Endodermal cell (in vitro differentiated cells): ENCODE results near the gene HNF1B. TPM values are rescaled to one million over a fixed set of nuclear protein-coding genes. Genes with fewer than 3 reads are reported as not detected.

Experiments
- DNase-seq: peaks from one replicate; pipeline ENCODE4 v3.0.0-alpha.2; 2017
- H3K27ac ChIP-seq: 2 replicates; pipeline ENCODE4 v1.5.1; 2013; ENCODE audit warnings: mild to moderate bottlenecking, low read depth, low read length, moderate library complexity
- H3K27me3 ChIP-seq: 2 replicates; pipeline ENCODE4 v1.6.1; 2013; ENCODE audit warnings: mild to moderate bottlenecking, low read length, moderate library complexity; ENCODE audit not compliant: insufficient read depth, control insufficient read depth, poor library complexity, severe bottlenecking
- H3K36me3 ChIP-seq: 2 replicates; pipeline ENCODE4 v1.7.0; 2013; ENCODE audit warnings: mild to moderate bottlenecking, low read length, moderate library complexity; ENCODE audit not compliant: control insufficient read depth, insufficient read depth
- H3K4me1 ChIP-seq: one replicate; pipeline ENCODE4 v1.7.0; 2013; ENCODE audit warnings: low read length; ENCODE audit not compliant: control insufficient read depth, insufficient read depth
- H3K4me3 ChIP-seq: 2 replicates; pipeline ENCODE4 v1.5.1; 2013; ENCODE audit warnings: mild to moderate bottlenecking, low read length, moderate library complexity
- H3K9ac ChIP-seq: 2 replicates; pipeline ENCODE4 v1.6.1; 2013; ENCODE audit warnings: mild to moderate bottlenecking, low read length, moderate library complexity; ENCODE audit not compliant: poor library complexity, severe bottlenecking; ENCODE audit errors: extremely low read depth
- H3K9me3 ChIP-seq: 2 replicates; pipeline ENCODE4 v1.6.1; 2013; ENCODE audit warnings: mild to moderate bottlenecking, low read length, moderate library complexity; ENCODE audit not compliant: control insufficient read depth
- H3K27ac Mint-ChIP-seq: 2 replicates; pipeline ENCODE4 v1.8.0; 2020; ENCODE audit warnings: mixed read lengths
- H3K27me3 Mint-ChIP-seq: 2 replicates; pipeline ENCODE4 v1.8.0; 2021; ENCODE audit warnings: mild to moderate bottlenecking, mixed read lengths; ENCODE audit not compliant: insufficient read depth
- H3K36me3 Mint-ChIP-seq: 2 replicates; pipeline ENCODE4 v1.8.0; 2020; ENCODE audit warnings: low read depth, mixed read lengths
- H3K4me1 Mint-ChIP-seq: 2 replicates; pipeline ENCODE4 v1.8.0; 2020; ENCODE audit warnings: mixed read lengths
- H3K4me3 Mint-ChIP-seq: 2 replicates; pipeline ENCODE4 v1.8.0; 2020; ENCODE audit warnings: mild to moderate bottlenecking, moderate library complexity, mixed read lengths
- H3K9me3 Mint-ChIP-seq: 2 replicates; pipeline ENCODE4 v1.8.0; 2020; ENCODE audit warnings: mild to moderate bottlenecking, mixed read lengths
- WGBS, 2 experiments: methylation state at CpG; one replicate each; pipeline versions ENCODE4 v1.1.5 to v1.1.7; 2013; ENCODE audit warnings: missing lambda C conversion rate in 2 of 2, mixed read lengths in 1 of 2; ENCODE audit not compliant: insufficient coverage in 1 of 2, insufficient read length in 1 of 2; 5-methylcytosine and 5-hydroxymethylcytosine counted together
- total RNA-seq, 2 donors: library from RNA; stranded (reverse); fragmentation: NEBNext Ultra II Directional in 1 of 2; extraction: Animal tissue kit (Norgen Biotek cat#: 25700) in 1 of 2; gene quantifications; 2 replicates in 1 of 2; 3 replicates in 1 of 2; pipeline ENCODE4 v1.2.1, GENCODE V29; 2021
- TF ChIP-seq, protein P1 (sequence below): fragments of 200-600 bp; sonication (generic); conservative IDR thresholded peaks from 2 replicates; pipeline ENCODE4 v1.5.0; 2021; ENCODE audit warnings: antibody characterized with exemption, mild to moderate bottlenecking

HNF1B gene
- total RNA-seq, 2 donors from 2014 or later, result 39.7 to 42.7 TPM

DNA sequence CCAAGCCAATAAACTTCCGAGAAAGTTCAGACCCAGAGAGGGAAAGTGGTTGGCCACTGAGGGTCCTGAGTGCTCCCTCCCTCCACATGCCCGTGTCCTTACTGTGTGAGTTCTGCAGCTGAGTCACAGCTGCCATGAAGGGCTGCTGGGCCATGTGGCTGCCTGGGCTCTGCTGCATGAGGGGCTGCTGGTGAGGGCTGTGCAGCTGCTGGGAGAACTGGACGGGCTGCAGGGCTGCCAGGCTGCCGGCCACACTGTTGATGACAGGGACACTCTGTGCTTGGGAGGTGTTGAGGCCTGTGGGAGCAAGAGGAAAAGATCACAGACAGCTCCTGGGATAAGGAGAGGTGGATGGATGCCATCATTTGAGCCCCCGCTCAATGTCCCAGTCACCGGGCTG, 44.0 kb downstream of the HNF1B start:
- Histone ChIP-seq H3K4me3 (no peak overlapping the region), H3K9ac (no peak overlapping the region), H3K27ac (no peak overlapping the region), H3K9me3 (peaks cover 8% of the 10 kb centered on the region), H3K4me1 (peaks cover 16% of the 10 kb centered on the region), H3K36me3 (peaks cover 92% of the 10 kb centered on the region), H3K27me3 (no peaks in the 10 kb centered on the region)
- no peak overlapping the region for H3K4me3 Mint-ChIP-seq
- TF ChIP-seq, protein P1, sequence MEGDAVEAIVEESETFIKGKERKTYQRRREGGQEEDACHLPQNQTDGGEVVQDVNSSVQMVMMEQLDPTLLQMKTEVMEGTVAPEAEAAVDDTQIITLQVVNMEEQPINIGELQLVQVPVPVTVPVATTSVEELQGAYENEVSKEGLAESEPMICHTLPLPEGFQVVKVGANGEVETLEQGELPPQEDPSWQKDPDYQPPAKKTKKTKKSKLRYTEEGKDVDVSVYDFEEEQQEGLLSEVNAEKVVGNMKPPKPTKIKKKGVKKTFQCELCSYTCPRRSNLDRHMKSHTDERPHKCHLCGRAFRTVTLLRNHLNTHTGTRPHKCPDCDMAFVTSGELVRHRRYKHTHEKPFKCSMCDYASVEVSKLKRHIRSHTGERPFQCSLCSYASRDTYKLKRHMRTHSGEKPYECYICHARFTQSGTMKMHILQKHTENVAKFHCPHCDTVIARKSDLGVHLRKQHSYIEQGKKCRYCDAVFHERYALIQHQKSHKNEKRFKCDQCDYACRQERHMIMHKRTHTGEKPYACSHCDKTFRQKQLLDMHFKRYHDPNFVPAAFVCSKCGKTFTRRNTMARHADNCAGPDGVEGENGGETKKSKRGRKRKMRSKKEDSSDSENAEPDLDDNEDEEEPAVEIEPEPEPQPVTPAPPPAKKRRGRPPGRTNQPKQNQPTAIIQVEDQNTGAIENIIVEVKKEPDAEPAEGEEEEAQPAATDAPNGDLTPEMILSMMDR, result no peak
- no peak for DNase-seq
- WGBS, 2 experiments, result 89 to 100% methylated on average over 3 to 6 of the region's 6 CpGs
- peaks cover 21% of the 10 kb centered on the region for H3K4me1 Mint-ChIP-seq
- H3K9me3 Mint-ChIP-seq, result peaks cover 4% of the 10 kb centered on the region
- peaks cover 2% of the 10 kb centered on the region for H3K27me3 Mint-ChIP-seq
- H3K27ac Mint-ChIP-seq, result no peak overlapping the region
- H3K36me3 Mint-ChIP-seq, result peaks cover 81% of the 10 kb centered on the region

DNA sequence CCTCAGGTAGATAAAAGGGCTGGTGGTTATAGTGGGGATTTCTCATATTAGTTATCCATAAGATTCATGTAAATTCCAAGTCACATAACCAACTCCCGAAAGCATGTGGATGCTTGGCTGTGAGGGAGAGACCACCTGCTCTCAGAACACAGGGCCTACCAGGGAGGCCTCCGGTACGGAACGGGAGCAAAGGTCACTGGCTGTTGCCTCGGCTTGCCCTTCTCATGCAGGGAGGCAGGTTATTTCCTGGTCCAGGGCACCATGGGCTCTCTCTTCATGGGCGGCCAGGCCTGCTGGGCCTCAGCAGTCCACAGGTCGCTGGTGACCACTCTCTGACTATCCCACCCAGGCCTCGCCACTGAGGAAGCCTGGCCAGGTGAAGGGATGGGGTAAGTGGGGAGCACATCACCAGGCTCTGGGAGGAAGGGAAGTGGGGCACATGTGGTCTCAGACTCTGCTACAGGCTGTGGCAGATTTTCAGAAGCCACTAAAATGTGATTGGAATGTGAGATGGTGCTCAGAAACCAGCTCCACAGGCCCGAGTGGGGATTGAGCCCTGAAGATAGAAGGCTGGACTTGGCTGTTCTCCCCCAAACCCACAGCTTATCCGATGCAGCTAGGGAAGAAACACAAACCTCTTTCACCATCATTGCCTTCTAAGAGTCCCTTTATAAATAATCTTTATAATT, 45.4 kb downstream of the HNF1B start:
- no peak overlapping the region for H3K9ac ChIP-seq
- DNase-seq, result no peak
- H3K27me3 Mint-ChIP-seq, result no peaks in the 10 kb centered on the region
- WGBS, 2 experiments, result 95 to 100% methylated on average over 1 to 10 of the region's 10 CpGs
- peaks cover 80% of the 10 kb centered on the region for H3K36me3 Mint-ChIP-seq
- no peak overlapping the region for H3K4me3 ChIP-seq
- H3K9me3 ChIP-seq, result peaks cover 22% of the 10 kb centered on the region
- peaks cover 19% of the 10 kb centered on the region for H3K4me1 Mint-ChIP-seq
- no peak overlapping the region for H3K27ac Mint-ChIP-seq
- no peak overlapping the region for H3K4me3 Mint-ChIP-seq
- H3K4me1 ChIP-seq, result peaks cover 16% of the 10 kb centered on the region
- H3K27me3 ChIP-seq, result no peaks in the 10 kb centered on the region
- H3K27ac ChIP-seq, result no peak overlapping the region
- peaks cover 12% of the 10 kb centered on the region for H3K9me3 Mint-ChIP-seq
- TF ChIP-seq, protein P1, result no peak
- H3K36me3 ChIP-seq, result peaks cover 91% of the 10 kb centered on the region

DNA sequence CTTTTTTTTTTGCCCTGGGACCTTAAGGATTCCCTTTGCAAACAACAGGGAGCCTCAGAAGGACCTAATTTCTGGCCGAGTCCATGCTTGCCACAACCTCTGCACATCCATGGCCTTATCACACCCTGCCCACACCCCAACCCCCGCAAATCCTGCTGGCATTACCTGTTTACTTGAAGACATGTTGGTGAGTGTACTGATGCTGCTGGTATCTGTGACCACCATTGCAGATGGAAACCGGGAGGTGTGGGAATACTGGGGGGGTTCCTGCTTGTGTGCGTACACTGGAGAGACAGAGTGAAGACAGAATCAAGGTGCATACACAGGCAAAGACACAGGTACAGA, 46.0 kb downstream of the HNF1B start:
- Mint-ChIP-seq H3K27ac (no peak overlapping the region), H3K4me3 (no peak overlapping the region), H3K9me3 (peaks cover 13% of the 10 kb centered on the region), H3K27me3 (no peaks in the 10 kb centered on the region), H3K36me3 (peaks cover 76% of the 10 kb centered on the region), H3K4me1 (peaks cover 16% of the 10 kb centered on the region)
- Histone ChIP-seq H3K27me3 (no peaks in the 10 kb centered on the region), H3K4me1 (peaks cover 16% of the 10 kb centered on the region), H3K4me3 (no peak overlapping the region), H3K9me3 (peaks cover 23% of the 10 kb centered on the region), H3K36me3 (peaks cover 87% of the 10 kb centered on the region), H3K27ac (no peak overlapping the region), H3K9ac (no peak overlapping the region)
- 95 to 100% methylated on average over 1 to 4 of the region's 4 CpGs for WGBS, 2 experiments
- TF ChIP-seq, protein P1, result no peak
- DNase-seq, result no peak
